HG02943 (cell line): ENCODE measurements around the gene CDK13.

ENCODE experiments used
- ATAC-seq: cut with Tn5 transposase; IDR thresholded peaks from one replicate; pipeline ENCODE4 v1.9.1; 2021; ENCODE audit warnings: mild to moderate bottlenecking, low read depth, moderate library complexity; ENCODE audit not compliant: unreplicated experiment

The CDK13 gene

DNA sequence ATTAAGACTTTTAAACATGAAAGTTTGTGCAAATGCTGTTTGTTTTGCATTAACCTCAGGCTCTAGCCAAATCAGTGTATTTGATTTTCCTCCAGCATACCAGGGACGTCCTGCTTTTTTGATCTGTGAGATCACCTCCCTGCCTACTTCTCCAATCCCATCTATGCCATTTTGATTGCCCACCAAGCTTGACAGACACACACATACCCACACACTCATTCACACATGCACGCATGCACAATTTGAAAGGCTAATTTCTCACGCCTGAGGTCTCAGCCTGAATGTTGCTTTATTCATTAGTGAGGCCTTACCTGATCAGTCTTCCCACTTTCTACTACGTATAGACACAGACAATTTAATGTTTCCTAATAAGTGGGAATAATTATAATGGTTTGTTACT lies 53.5 kb downstream of the CDK13 start:
- no peak for ATAC-seq

DNA sequence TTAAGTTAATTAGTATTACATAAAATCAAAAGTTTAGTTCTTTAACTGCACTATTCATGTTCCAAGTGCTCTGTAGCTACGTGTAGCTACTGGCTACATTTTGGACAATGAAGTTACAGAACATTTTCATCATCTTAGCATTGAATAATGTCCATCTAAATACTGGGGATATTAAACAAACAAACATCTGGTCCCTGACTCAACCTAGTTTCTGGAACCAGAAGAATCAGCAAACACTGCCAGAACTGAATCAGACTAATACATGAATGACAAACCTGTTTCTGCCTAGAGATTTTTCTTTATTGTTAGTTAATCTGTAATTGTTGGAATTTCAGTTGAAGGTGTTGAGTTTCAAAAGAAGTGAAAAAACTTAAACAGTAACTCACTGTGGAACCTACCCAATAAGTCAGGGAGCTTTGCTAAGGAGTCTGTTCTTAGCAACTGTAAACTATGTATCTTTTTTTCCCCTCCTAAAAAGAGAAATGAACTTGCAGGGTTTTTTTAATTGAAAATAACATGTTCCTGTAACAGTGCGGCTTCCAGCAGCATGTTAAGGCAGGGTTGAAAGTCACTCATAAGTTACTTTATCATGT lies 58.3 kb downstream of the CDK13 start:
- no peak for ATAC-seq

DNA sequence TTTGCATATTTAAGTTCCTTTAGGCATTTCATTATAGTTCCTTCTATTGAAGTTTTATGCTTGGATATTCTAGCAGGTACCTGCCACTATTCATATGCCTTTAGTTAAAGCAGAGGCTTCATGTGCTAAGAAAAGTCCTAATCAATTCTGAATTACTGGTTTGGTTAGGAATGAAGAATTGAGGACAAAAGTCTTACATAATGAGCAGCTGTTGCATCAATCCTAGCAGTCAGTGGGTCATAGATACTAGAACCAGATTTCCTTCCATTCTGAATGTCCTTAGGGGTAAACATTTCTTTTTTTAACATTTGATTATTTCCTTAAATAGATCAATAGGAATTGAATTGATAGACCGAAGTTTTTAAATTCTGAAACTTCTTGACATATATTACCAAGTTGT lies 59.2 kb downstream of the CDK13 start:
- ATAC-seq = no peak

DNA sequence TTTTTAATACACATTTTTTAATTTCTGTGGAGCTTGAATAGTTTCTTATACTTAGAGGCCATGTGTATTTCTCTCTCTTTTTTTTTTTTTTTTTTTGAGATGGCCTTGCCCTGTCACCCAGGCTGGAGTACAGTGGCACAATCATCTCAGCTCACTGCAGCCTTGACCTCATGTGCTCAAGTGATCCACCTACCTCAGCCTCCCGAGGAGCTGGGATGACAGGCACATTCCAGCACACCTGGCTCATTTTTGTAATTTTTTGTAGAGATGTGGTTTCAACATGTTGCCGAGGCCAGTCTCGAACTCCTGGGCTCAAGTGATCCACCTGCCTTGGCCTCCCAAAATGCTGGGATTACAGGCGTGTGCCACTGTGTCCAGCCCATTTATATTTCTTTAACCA lies 64.3 kb downstream of the CDK13 start:
- no peak for ATAC-seq

DNA sequence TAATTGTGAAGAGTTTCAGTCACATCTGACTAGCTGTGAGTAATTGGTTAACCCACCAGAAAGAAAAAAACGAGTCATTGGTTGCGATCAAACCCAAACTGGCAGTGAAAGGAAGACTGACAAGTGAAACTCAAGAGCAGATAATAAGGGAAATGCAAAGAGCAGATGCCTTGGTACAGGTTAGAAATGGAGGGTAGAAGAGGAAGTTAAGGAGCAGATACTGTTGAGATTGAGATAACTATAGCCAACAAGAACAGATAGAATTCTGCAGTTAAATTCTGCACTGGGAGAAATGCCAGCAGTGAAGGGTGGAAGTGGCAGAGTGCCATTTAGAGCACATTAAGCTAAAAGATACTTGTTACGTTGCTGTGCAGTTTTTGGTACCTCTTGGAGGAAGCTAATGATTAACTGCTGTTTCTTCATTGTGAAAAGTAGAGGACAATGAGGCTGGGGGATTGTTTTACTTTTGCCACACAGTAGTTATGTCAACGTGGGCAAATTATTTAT lies 65.8 kb downstream of the CDK13 start:
- ATAC-seq = peak; percentile 95

DNA sequence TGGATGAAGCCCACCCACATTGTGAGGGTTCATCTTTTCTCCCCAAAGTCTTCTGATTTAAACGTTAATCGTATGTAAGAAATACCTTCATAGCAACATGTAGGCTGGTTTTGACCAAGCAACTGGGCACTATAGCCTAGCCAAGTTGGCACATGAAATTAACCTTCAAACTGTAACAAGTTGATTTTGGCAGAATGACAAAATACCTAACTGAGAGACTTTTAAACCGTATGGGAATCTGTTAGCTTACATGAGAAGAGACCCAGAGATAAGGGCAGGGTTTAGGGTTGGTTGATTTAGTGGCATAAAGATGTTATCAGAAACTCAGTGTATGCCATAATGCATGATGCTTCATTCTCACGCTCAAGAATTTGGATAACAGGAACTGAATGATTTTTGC lies 69.5 kb downstream of the CDK13 start:
- no peak for ATAC-seq

DNA sequence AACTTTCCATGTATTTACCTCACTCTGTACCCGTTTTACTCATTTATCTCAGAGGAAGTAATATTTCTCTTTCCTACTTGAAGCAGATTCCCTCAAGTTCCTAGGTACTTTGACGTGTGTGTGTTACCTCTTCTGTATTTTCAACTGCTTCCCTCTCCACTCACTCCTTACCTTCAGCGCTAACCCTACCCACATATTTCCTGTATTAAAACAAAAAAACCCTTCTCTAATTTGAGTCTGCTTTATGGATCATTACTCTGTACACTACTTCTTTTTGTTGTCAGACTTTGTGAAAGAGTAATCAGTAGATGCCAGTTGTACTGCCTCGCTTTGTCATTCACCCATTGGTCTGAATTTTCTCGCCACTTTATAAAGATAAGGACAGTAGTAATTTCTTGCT lies 74.0 kb downstream of the CDK13 start:
- ATAC-seq = no peak

DNA sequence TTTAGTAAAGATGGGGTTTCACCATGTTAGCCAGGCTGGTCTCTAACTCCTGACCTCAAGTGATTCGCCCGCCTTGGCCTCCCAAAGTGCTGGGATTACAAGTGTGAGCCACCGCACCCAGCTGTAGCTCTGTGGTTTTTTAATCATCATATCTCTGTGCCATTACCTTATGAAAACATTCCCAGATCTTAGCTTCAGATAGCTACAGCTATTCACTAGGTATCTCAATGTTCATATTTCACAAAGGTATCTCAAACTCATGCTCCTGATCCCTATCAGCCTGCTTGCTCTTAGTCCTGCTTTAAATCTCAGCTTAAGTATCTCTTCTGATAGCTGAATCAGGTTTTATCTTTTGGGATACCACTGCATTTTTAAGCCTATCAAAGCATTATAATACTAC lies 74.8 kb downstream of the CDK13 start:
- no peak for ATAC-seq

DNA sequence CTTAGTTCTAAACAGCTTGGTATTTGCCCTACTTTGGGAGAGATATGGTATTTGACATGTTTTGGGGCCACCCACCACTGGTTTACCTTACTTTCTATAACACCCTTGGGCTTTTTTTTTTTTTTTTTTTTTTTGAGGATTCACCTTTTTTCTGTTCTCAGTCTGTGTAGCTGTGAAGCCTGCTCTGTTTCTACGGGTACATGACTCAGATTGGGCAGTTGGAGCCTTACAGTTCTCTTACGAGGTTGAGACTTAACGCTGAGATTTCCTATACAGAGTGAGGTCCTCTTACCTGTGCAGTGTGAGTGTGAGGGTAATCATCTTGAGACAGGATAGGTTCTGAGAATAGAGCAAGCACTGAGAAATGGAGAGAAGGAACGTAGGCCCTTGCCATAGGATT lies 77.5 kb downstream of the CDK13 start:
- ATAC-seq = no peak

DNA sequence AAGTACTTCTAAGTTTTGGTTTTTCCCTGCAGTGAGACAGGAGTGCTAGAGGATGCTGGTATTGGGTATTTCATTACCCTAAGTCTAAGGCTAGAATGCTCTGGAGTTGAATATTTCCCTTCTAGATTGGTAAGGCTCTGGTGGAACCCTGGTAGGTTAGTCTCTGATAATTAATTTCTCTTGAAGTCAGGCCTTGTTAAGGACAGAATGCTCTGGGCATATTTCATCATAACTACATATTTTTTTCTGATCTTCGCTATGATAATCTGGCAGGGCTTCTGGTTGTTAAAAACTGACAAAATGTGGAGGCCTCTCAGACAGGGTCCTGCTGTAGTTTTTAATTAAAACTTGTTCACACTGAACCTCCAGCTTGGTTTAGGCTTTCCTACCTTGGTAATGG lies 83.8 kb downstream of the CDK13 start:
- ATAC-seq = no peak

DNA sequence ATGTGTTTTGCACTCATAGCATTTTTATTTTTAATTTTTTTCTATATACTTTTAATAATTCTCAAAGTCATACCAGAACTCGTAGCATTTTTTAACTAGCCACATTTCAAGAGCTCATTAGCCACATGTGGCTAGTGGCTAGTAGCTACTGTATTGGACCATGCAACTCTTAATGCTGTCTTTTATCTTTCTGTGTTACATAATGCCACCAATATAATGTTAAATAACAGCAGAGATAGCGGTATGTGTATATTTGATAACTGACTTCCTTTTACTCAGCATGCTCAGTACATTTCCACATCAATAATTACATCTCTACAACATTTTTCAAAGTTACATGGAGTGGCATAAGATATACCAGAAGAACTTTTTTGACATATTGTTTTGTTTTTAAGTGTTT lies 91.4 kb downstream of the CDK13 start:
- ATAC-seq = no peak

DNA sequence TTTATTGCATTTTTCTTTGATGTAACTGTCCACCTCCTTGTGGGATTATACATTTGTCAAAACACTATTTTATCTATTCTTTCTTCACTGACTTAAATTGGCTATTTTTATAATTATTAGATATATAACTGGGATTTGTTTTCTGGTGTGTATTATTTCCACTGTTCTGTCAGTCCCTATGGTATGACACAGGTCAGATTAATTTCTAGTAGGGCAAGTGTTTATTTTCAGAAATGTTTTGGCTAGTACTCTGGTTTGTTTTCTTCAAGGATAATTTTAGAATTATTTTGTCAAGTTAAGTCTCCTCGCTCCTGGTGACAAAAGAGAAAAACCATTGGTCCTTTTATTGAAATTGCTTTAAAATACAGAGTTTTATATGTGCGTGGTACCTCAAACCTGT lies 93.1 kb downstream of the CDK13 start:
- ATAC-seq = no peak

DNA sequence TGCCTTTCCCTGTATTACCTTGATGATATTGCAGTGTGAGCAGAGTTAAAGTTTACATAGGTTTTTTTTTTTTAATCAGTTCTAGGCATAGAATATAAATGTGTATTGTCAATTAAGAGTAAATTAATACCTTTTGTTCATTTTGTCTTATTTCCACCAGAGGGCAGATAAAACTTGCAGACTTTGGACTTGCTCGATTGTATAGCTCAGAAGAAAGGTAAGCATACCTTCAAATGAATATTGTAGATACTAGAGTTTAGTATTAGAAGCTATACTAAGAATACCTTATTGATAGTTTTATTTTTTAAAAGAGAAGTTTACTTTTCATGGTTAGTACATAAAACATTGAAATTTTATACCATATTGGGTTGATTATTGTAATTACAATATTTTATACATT lies 97.6 kb downstream of the CDK13 start:
- no peak for ATAC-seq

DNA sequence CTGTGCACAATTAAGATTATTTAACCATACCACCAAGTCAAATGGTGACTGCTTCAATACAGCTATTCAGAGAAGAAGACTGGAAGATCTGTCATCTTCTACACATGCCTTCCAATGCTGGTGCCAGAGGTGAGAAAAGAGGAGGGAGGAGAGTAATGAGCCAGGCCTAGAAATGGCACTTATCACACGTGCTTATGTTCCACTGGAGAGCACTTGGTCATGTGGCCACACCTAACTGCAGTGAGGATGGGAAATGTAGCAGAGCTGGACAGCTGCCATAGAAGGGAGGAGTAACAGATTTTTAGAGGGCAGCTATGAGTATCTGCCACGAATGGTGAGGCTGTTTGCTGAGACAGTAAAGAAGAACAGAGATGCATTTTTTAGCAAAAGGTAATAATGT lies 107.2 kb downstream of the CDK13 start:
- no peak for ATAC-seq

DNA sequence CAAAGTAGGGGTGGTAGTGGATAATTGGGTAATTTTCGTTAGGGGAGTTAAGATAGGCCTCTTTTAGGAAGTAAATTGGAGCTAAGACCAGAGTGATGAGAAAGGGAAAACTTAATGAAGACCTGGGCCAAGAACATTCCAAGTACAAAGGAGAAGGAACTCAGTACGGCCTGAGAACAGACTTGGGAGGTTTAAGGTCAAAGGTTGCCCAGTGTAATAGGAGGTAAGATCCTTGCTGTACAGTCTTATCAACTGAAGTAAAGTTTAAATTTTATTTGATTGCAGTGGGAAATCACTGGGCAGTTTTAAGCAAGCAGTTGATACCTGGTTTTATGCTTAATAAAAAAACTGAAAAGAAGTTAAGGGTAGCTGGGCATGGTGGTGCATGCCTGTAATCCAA lies 108.0 kb downstream of the CDK13 start:
- ATAC-seq = no peak

DNA sequence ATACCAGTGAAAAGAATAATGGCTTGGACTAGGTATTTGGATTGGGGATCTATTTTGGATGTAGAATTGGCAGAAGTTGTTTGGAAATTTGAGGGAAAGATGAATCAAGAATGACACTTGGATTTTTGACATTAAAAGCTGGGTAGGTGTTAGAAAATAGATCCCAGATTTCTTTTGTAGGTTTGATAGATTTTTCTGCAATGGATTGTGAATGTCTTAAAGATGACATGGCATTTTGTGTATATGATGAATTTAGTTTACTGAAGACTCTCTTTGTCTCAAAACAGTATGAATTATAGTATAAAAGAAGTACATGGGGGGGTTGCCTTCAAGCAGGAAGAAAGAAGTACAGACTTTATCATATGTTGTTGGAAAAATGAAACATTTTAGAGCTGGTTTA lies 108.6 kb downstream of the CDK13 start:
- ATAC-seq = no peak

DNA sequence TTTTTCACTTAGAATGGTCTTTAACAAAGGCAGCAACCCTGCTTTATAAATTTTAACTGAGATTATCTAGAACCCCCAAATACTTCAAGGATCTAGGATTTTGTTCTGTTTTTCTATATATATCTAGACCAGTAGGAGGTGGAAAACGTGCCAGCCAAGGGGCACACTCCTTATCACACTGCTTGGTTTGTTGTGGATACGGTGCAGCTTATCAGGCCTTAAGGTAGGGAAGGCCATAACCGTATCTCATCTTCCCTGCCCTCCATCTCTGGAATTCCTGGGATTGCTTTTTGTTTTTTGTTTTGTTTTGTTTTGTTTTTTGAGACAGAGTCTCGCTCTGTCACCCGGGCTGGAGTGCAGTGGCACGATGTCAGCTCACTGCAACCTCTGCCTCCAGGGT lies 109.0 kb downstream of the CDK13 start:
- no peak for ATAC-seq

DNA sequence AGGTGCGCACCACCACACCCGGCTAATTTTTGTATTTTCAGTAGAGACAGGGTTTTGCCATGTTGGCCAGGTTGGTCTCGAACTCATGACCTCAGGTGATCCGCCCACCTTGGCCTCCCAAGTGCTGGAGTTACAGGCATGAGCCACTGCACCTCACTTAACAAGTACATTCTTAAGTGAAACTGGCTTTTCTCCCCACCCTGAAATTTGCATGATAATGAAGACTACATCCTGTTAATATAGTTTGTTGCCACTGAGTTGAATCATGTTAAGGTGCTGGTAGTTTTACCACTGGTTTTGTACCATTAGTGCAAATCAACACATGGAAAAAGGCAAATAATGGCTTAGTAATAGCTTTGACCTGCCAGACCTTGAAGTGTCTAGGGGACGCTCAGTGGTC lies 122.2 kb downstream of the CDK13 start:
- ATAC-seq = no peak

DNA sequence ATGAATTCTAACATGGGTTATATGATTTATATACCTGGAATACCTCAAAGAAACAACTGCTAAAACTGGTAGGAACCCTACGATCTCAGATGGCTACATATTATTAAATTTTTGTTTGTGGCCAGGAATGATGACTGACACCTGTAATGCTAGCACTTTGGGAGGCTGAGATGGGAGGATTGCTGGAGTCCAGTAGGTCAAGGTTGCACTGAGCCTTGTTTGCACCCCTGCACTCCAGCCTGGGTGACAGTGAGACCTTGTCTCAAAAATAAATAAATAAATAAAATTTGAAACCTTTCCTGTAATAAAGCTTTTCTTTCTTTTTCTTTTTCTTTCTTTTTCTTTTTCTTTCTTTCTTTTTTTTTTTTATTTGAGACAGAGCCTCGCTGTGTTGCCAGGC lies 123.2 kb downstream of the CDK13 start:
- ATAC-seq = no peak

DNA sequence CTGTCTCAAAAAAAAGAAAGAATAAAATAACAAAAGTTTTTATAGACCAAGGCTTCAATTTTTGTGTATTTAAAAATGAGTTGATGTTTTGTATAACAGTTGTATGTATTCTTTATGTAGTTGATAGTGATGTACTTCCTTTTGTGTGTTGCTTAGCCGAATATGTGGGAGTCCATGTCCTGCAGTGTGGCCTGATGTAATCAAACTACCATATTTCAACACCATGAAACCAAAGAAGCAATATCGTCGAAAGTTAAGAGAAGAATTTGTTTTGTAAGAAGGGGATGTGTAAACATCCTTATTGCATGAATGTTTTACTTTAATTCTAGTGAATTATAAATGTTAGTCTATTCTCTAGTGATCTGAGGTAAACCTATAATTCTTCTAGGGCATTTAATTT lies 127.8 kb downstream of the CDK13 start:
- ATAC-seq = no peak

DNA sequence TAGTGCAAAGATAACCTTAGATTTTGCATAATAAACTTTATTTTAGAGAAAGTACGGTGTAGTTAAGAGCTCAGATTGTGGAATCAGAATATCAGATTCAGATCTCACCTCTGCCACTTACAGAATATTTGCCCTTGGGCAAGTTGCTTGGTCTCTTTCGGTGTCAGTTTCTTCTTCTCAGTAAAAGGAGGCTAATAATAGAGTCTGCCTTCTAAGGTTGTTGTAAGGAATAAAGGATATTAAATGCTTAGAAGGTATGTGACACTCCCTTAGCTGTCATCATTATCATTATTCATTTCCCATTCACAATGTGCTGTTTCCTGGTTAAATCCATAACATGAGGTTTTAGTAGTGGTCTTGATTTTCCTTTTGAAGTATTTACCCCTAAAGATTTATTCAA lies 142.1 kb downstream of the CDK13 start:
- no peak for ATAC-seq

DNA sequence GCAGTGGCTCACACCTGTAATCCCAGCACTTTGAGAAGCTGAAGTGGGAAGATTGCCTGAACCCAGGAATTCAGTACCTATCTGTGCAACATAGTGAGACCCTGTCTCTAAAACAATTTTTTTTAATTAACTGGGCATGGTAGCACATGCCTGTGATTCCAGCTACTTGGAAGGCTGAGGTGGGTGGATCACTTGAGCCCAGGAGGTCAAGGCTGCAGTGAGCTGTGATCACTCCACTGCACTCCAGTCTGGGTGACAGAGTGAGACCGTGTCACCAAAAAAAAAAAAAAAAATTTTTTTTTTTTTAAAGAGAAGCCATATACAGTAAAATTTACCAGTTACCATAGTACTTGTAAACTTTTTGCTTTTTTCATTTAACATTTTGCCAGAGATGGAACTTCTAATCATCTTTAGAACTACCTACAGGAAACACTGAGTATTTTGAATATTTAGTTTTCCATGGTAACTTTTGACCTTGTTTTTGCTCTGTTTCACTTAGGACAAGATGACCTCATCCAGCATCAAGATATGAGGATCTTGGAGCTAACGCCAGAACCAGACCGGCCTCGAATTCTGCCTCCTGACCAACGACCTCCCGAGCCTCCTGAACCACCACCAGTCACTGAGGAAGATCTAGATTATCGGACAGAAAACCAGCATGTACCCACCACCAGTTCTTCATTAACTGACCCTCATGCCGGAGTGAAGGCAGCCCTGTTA lies 143.7 kb downstream of the CDK13 start:
- no peak for ATAC-seq
